Measurements from ENCODE around the gene GCA.

GRCh38 chr2:162390801-162391200 is 46.9 kb downstream of the GCA start:
- TF ChIP-seq SMC3 (conservative IDR thresholded peaks at IDR 0.05; ENCODE audit: poor library complexity) (no peak), POLR2AphosphoS5 (IDR thresholded peaks at IDR 0.05) (no peak), CTCF (IDR thresholded peaks at IDR 0.05; ENCODE audit: poor library complexity, severe bottlenecking) (no peak), RAD21 (conservative IDR thresholded peaks at IDR 0.05) (no peak), EP300 (conservative IDR thresholded peaks at IDR 0.05; ENCODE audit: poor library complexity, severe bottlenecking) (no peak), REST (IDR thresholded peaks at IDR 0.05; ENCODE audit: borderline replicate concordance) (no peak), MXI1 (conservative IDR thresholded peaks at IDR 0.05; ENCODE audit: poor library complexity, severe bottlenecking) (no peak)
